Measurements from ENCODE around the gene CCDC188. TPM values are rescaled to one million over a fixed set of nuclear protein-coding genes. Genes with fewer than 3 reads are reported as not detected.

The CCDC188 gene
- total RNA-seq, 1 donor from 2014 or later, result 4.3 TPM

GRCh38 chr22:20121856-20122415 is 28.9 kb downstream of the CCDC188 start:
- Mint-ChIP-seq H3K27ac (no peak overlapping the region), H3K27me3 (no peaks in the 10 kb centered on the region), H3K36me3 (peaks cover 6% of the 10 kb centered on the region), H3K4me3 (no peak overlapping the region), H3K4me1 (ENCODE audit: unreplicated experiment) (peaks cover 5% of the 10 kb centered on the region), H3K9me3 (no peaks in the 10 kb centered on the region)
- TF ChIP-seq, protein P1, sequence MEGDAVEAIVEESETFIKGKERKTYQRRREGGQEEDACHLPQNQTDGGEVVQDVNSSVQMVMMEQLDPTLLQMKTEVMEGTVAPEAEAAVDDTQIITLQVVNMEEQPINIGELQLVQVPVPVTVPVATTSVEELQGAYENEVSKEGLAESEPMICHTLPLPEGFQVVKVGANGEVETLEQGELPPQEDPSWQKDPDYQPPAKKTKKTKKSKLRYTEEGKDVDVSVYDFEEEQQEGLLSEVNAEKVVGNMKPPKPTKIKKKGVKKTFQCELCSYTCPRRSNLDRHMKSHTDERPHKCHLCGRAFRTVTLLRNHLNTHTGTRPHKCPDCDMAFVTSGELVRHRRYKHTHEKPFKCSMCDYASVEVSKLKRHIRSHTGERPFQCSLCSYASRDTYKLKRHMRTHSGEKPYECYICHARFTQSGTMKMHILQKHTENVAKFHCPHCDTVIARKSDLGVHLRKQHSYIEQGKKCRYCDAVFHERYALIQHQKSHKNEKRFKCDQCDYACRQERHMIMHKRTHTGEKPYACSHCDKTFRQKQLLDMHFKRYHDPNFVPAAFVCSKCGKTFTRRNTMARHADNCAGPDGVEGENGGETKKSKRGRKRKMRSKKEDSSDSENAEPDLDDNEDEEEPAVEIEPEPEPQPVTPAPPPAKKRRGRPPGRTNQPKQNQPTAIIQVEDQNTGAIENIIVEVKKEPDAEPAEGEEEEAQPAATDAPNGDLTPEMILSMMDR (conservative IDR thresholded peaks at IDR 0.05), result no peak
- DNase-seq (ENCODE audit: extremely low spot score, unreplicated experiment), result no peak

DNA sequence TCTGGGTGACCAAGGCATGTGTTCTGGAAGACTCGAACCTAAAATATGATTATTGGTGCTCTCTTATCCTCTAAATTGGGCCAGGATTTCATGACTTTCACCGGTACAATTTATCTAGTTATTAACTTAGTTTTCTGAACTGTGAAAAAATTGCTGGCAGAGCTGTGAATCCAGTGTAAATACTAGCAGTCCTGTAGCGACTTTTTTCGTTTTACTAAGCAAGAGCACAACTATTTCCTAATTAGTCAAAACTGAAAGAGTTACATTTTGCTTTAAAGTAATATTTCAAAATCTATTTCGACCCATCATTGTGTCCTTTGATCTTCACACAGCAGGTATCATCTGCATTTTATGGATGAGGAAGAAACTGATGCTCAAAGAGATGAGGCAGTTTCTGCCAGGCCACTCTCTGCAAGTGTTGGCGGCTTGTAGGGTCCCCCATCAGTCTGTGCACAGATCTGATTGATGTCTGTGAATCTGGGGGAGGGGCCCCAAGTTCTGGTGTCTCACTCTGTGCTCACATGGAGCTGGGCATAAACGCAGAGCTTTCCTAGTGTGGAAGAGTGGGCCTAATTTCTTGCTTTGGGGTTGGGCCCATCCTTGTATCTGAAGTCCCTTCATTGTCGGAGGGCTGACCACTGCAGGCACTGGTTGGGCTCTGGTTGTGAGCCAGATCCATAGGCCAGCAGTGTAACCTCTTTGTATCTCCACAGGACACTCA is 32.4 kb downstream of the CCDC188 start:
- Mint-ChIP-seq H3K9me3 (no peaks in the 10 kb centered on the region), H3K4me1 (ENCODE audit: unreplicated experiment) (peaks cover 5% of the 10 kb centered on the region), H3K4me3 (peak overlapping the region; percentile 92), H3K27me3 (no peaks in the 10 kb centered on the region), H3K36me3 (peaks cover 9% of the 10 kb centered on the region), H3K27ac (peak overlapping the region; percentile 87)
- TF ChIP-seq, protein P1 (conservative IDR thresholded peaks at IDR 0.05), result no peak
- no peak for DNase-seq (ENCODE audit: extremely low spot score, unreplicated experiment)

GRCh38 chr22:20117633-20118299 is 33.1 kb downstream of the CCDC188 start:
- TF ChIP-seq, protein P1 (conservative IDR thresholded peaks at IDR 0.05), result no peak
- Mint-ChIP-seq H3K9me3 (no peaks in the 10 kb centered on the region), H3K27me3 (no peaks in the 10 kb centered on the region), H3K4me3 (peak overlapping the region; percentile 92), H3K4me1 (ENCODE audit: unreplicated experiment) (peaks cover 5% of the 10 kb centered on the region), H3K27ac (peak overlapping the region; percentile 87), H3K36me3 (peaks cover 9% of the 10 kb centered on the region)
- DNase-seq (ENCODE audit: extremely low spot score, unreplicated experiment), result no peak

DNA sequence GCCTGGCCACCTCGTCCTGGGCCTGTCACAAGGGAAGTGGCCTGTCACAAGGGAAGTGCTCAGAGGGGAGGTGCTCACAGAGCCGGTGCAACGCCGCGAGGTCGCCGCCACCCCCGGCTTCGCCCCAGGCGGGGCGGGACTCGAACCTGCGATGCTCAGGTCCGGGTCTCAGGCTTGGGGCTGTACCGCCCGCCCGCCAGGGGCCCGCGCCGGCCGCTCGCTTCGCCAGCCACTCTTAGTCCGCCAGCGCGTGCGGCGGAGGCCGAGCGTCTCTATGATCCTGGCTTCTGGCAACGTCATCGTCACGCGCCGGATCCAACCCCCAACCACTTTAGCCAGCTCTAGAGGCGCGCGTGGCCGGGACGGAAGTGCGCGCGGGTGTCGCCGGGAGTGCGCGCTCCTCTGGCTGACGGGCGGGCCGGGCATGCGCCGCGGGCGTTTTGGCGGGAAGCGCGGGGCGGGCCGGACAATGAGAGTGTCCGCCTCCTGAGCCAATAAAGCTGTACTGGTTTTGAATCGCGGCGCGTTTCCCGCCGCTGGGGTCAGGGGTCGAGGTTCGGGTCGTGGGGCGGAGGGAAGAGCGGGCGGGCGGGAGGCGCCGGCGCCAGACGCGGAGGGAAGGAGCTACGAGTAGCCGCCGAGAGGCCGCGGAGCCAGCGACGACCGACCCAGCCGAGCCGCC is 33.8 kb downstream of the CCDC188 start, which contains the start of gene TRMT2A:
Gene TRMT2A (minus strand): TSS at position 276 of the 682 bp plus-strand sequence. CDS start 320 bp downstream, outside the sequence.
- H3K27ac Mint-ChIP-seq, result peak within 1 kb of the TSS; percentile 87
- peak; percentile 99 for DNase-seq (ENCODE audit: extremely low spot score, unreplicated experiment)
- peaks cover 9% of the 10 kb centered on the region for H3K36me3 Mint-ChIP-seq
- TF ChIP-seq, protein P1 (conservative IDR thresholded peaks at IDR 0.05), result peak; percentile 35
- peak within 1 kb of the TSS; percentile 92 for H3K4me3 Mint-ChIP-seq
- peaks cover 5% of the 10 kb centered on the region for H3K4me1 Mint-ChIP-seq (ENCODE audit: unreplicated experiment)
- no peaks in the 10 kb centered on the region for H3K9me3 Mint-ChIP-seq
- H3K27me3 Mint-ChIP-seq, result no peaks in the 10 kb centered on the region

GRCh38 chr22:20116376-20116950 is 34.4 kb downstream of the CCDC188 start:
- Mint-ChIP-seq H3K27ac (peak overlapping the region; percentile 85), H3K4me3 (peak overlapping the region; percentile 92), H3K27me3 (no peaks in the 10 kb centered on the region), H3K9me3 (no peaks in the 10 kb centered on the region), H3K4me1 (ENCODE audit: unreplicated experiment) (peaks cover 5% of the 10 kb centered on the region), H3K36me3 (peaks cover 9% of the 10 kb centered on the region)
- DNase-seq (ENCODE audit: extremely low spot score, unreplicated experiment), result no peak
- TF ChIP-seq, protein P1 (conservative IDR thresholded peaks at IDR 0.05), result no peak

Data from type B pancreatic cell (in vitro differentiated cells).